Measurements from ENCODE around the gene HS3ST6.

- TF ChIP-seq CTCF (IDR thresholded peaks at IDR 0.05), result no peak
- TF ChIP-seq EZH2 (IDR thresholded peaks at IDR 0.05), result no peak
- TF ChIP-seq EZH2phosphoT487 (IDR thresholded peaks at IDR 0.05), result no peak
Observed at GRCh38 chr16:1936945-1937479, 18.8 kb upstream of the HS3ST6 start.
